Memory B cell (primary cell): Measurements from ENCODE around the gene YRDC.
A peak's percentile ranks its signal among the peaks of the same experiment; 100 is the strongest.

Experiments used
- ATAC-seq: fragments of 150-1000 bp; cut with Tn5 transposase; 2 replicates; pipeline ENCODE4 v1.10.0; 2021; ENCODE audit warnings: low read depth, mild to moderate bottlenecking, moderate library complexity
- DNase-seq, 2 donors: peaks; one replicate each; pipeline ENCODE4 v3.0.0; 2022; ENCODE audit warnings: low spot score in 2 of 2
- H3K27ac Mint-ChIP-seq: one replicate; pipeline ENCODE4 v1.8.0; 2022; ENCODE audit warnings: mild to moderate bottlenecking, moderate library complexity, mixed read lengths
- H3K27me3 Mint-ChIP-seq: one replicate; pipeline ENCODE4 v1.8.0; 2022; ENCODE audit warnings: mixed read lengths
- H3K36me3 Mint-ChIP-seq: one replicate; pipeline ENCODE4 v1.8.0; 2022; ENCODE audit warnings: mild to moderate bottlenecking, mixed read lengths
- H3K4me1 Mint-ChIP-seq: one replicate; pipeline ENCODE4 v1.8.0; 2022; ENCODE audit warnings: mixed read lengths
- H3K4me3 Mint-ChIP-seq: one replicate; pipeline ENCODE4 v1.8.0; 2022; ENCODE audit warnings: mild to moderate bottlenecking, moderate library complexity, mixed read lengths
- H3K9me3 Mint-ChIP-seq: one replicate; pipeline ENCODE4 v1.8.0; 2022; ENCODE audit warnings: mixed read lengths

The YRDC gene, protein sequence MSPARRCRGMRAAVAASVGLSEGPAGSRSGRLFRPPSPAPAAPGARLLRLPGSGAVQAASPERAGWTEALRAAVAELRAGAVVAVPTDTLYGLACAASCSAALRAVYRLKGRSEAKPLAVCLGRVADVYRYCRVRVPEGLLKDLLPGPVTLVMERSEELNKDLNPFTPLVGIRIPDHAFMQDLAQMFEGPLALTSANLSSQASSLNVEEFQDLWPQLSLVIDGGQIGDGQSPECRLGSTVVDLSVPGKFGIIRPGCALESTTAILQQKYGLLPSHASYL

DNA sequence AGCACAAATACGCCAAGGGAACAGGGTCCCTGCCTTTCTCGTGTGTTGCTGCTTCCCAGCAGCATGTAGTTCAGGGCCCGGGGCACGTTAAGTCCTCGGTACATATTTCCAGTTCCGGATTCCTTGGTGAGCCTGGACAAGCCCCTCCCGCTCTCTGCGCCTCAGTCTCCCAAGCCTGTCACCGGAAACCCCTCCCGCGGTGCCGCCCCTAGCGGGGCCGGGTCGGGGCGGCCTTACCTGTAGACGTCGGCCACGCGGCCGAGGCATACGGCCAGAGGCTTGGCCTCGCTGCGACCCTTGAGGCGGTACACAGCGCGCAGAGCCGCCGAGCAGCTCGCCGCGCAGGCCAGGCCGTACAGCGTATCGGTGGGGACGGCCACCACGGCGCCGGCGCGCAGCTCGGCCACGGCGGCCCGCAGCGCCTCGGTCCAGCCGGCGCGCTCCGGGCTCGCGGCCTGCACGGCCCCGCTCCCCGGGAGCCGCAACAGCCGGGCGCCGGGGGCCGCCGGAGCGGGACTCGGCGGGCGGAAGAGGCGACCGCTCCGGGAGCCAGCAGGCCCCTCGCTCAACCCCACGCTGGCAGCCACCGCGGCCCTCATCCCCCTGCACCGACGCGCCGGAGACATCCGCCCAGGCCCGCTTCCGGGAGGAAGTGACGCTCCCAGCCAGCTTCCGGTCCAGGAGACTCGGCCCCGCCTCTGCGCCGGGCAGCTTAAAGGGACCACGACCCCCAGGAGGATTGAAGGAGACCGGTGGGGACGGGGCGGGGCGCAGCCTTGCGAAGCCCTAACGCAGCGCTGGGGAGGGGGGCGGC, at the start of gene YRDC, which contains the start of gene C1orf122:
TSS of gene YRDC (minus strand) at position 654 of the 814 bp plus-strand sequence. CDS start at position 626, 28 bp downstream.
TSS of gene C1orf122 (plus strand) at position 236 of the 814 bp plus-strand sequence. CDS start 615 bp downstream, outside the sequence.
- Mint-ChIP-seq H3K4me1 (peaks cover 28% of the 10 kb centered on the region), H3K27ac (peak within 1 kb of the TSS; percentile 93), H3K36me3 (peaks cover 13% of the 10 kb centered on the region), H3K9me3 (no peaks in the 10 kb centered on the region), H3K27me3 (no peaks in the 10 kb centered on the region), H3K4me3 (peak within 1 kb of the TSS; percentile 88)
- DNase-seq (peak; percentile 85 to 88), ATAC-seq (peak; percentile 91)

DNA sequence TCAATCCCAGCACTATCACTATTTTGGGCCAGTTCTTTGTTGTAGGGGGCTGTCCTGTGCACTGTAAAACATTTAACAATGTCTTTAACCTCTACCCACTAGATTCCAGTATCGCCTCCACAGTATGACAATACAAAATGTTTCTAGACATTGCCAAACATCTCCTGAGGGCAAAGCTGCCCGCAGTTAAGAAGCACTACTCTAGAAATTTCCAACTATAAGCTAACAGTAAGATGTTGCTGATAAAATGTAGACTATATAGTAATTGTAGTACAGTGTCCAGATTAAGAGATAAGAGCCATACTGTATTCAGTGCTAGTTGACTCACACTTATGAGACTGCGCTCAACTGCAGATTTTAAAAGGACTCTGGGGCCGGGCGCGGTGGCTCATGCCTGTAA, 46.4 kb upstream of the YRDC start:
- Mint-ChIP-seq H3K27ac (peak overlapping the region; percentile 71), H3K9me3 (no peaks in the 10 kb centered on the region), H3K27me3 (no peaks in the 10 kb centered on the region), H3K4me1 (peaks cover 25% of the 10 kb centered on the region), H3K36me3 (peaks cover 13% of the 10 kb centered on the region), H3K4me3 (no peak overlapping the region)
- DNase-seq (no peak), ATAC-seq (no peak)

DNA sequence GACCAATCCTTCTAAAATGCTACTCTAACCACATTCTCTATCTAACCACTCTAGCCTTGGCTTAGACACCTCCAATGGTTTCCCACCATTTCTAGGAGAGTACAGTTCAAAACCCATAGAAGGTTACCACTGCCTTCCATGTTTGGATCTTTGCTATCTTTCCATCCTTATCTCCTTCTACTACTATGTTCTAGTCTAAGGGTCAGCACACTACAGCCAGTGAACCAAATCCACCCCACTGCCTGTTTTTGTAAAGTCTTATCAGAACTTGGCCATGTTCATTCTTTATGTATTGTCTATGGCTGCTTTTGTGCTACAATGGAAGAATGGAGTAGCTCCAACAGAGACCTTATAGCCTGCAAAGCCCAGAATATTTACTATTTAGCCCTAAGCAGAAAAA, 45.1 kb upstream of the YRDC start:
- Mint-ChIP-seq H3K27ac (peak overlapping the region; percentile 39), H3K27me3 (no peaks in the 10 kb centered on the region), H3K9me3 (no peaks in the 10 kb centered on the region), H3K4me3 (no peak overlapping the region), H3K4me1 (peaks cover 26% of the 10 kb centered on the region), H3K36me3 (peaks cover 13% of the 10 kb centered on the region)
- DNase-seq = no peak
- ATAC-seq = no peak

DNA sequence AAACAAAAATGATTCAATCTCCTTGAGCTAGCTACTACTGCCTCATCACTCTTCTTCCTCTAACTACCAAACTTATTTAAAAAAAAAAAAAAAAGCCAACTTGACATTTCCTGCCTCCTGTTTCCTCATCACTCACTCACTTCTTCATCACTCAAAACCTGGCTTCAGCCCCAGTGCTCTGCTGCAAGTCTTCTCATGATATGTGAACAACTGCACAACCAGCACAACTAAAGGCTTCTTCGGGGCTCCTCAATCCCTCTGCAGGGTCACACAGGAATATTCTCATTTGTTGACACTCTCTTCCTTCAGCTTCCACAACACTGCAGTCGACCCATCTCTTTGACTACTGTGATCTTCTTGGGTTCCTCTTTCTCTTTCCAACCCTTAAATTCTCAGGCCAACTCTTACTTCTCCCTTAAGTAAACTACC, 43.8 kb upstream of the YRDC start:
- DNase-seq (no peak), ATAC-seq (peak; percentile 83)
- Mint-ChIP-seq H3K4me3 (no peak overlapping the region), H3K9me3 (no peaks in the 10 kb centered on the region), H3K27me3 (no peaks in the 10 kb centered on the region), H3K36me3 (peaks cover 11% of the 10 kb centered on the region), H3K27ac (no peak overlapping the region), H3K4me1 (peaks cover 26% of the 10 kb centered on the region)

DNA sequence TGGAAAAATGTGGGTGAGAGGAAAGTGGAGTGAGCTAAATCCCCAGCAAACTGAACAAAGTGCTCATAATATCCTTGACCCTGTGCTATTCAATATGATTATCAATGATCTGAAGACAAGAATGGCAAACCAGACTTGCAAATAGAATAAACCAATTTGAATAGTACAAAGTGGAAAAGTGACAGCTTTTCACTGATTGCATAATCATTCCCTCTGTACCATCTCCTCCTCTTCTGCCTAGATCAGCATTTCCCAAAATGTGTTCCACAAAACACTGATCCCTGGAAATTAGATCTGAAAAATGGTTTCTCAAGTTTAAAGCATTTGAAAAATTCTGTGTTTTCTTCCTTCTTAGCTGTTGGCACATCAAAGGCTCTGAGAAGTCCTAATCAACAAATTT, 43.3 kb upstream of the YRDC start:
- Mint-ChIP-seq H3K36me3 (peaks cover 11% of the 10 kb centered on the region), H3K27ac (no peak overlapping the region), H3K9me3 (no peaks in the 10 kb centered on the region), H3K27me3 (no peaks in the 10 kb centered on the region), H3K4me1 (peaks cover 31% of the 10 kb centered on the region), H3K4me3 (no peak overlapping the region)
- ATAC-seq (no peak), DNase-seq (no peak)

DNA sequence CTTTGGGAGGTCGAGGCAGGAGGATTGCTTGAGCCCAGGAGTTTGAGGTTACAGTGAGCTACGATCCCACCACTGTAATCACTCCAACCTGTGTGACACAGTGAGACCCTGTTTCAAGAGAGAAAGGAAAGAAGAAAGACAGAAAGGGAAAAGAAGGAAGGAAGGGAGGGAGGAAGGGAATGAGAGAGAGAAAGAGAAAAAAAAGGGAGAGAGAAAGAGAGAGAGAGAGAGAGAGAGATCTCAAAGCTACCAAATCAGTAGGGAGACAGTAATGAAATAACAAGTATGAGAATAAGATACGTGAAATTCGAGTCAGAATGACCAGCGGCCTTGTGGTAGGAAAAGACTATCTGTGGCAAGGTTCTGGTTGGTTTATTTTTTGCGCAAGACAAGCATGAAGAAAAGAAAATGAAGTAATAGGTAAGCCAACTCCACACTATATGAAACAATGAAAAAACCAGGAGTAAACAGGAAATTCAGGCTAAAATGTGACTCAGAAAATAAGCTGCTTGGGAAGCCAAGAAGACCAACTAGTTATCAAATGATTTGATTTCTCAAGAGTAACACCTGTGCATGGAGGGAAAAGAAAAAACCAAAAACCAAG, 42.4 kb upstream of the YRDC start:
- Mint-ChIP-seq H3K9me3 (no peaks in the 10 kb centered on the region), H3K4me1 (peaks cover 31% of the 10 kb centered on the region), H3K27me3 (no peaks in the 10 kb centered on the region), H3K4me3 (no peak overlapping the region), H3K27ac (no peak overlapping the region), H3K36me3 (peaks cover 11% of the 10 kb centered on the region)
- ATAC-seq = no peak
- no peak for DNase-seq

DNA sequence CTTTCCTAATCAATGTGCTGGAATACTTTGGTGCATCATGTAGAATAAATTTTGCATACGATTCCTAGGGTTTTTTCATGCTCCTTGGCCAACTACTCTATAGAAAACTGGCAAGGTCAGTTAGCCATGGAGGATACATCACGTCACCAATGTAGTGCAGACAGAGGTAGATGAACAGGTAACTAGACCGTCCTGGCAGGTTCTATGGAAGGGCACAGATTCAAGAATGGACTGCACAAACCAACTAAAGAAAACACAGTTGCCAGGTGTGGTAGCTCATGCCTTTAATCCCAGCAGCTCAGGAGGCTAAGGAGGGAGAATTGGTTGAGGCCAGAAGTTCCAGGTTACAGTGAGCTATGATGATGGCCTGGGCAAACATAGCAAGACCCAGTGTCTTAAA, 41.5 kb upstream of the YRDC start:
- Mint-ChIP-seq H3K27me3 (no peaks in the 10 kb centered on the region), H3K27ac (no peak overlapping the region), H3K36me3 (peaks cover 13% of the 10 kb centered on the region), H3K9me3 (no peaks in the 10 kb centered on the region), H3K4me1 (peaks cover 31% of the 10 kb centered on the region), H3K4me3 (no peak overlapping the region)
- ATAC-seq (no peak), DNase-seq (no peak)

DNA sequence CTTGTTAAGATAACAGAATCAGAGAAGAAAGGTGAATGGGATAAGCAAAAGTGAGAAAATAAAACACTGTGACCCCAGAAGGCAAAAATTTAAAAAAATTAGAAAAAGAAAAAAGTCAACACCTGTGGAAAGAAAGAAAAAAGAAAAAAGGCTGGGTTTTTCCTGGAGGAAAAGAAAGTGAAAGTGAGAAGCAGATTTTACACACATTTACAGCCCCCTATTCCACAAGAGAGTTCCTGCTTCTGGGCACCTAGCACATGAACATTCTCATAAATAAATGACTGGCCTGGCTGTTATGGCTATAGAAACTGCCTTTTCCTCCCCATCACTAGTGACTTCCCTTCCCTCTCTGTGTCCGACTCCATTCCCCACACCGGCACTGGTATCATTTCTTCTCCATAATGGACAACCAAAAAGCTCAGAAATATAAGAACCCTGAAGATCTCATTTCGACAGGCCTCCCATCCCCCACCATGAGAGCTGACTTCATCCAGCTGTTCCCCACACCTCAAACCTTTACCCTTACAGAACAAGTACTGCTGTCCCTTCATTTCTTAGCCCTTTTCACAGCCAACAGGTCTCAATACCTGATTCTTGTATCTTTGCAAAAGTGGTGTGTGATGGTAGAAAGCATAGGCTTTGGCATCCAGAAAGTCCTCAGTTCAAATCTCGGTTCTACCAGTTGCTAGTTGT, 38.8 kb upstream of the YRDC start:
- peak overlapping the region; percentile 53 for H3K27ac Mint-ChIP-seq
- ATAC-seq = peak; percentile 51
- no peak for DNase-seq

DNA sequence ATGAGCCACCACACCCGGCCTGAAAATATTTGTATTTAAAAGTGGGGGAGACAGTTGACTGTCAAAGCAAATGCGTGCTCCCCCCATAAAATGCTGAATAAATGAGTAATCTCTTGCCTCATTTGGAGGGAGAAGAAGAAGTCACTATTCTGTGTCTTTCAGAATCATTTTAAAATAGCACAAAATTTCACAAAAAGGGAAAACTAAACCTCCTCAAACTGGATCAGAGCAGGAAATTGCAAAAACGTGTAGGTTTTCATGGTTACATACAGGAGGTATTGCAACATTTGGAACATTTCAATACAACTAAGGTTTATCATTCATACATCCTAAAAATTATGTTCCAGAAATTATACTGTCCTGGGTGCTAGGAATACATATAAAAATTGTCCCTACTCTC, 37.8 kb upstream of the YRDC start:
- Mint-ChIP-seq H3K36me3 (peaks cover 18% of the 10 kb centered on the region), H3K27me3 (no peaks in the 10 kb centered on the region), H3K4me3 (no peak overlapping the region), H3K27ac (peak overlapping the region; percentile 53), H3K4me1 (peaks cover 34% of the 10 kb centered on the region), H3K9me3 (no peaks in the 10 kb centered on the region)
- ATAC-seq (no peak), DNase-seq (no peak)

More for the DNA sequence above, 38.8 kb upstream of the YRDC start:
- H3K4me1 Mint-ChIP-seq = peaks cover 32% of the 10 kb centered on the region
- H3K4me3 Mint-ChIP-seq = peak overlapping the region; percentile 66
- H3K9me3 Mint-ChIP-seq = no peaks in the 10 kb centered on the region
- H3K36me3 Mint-ChIP-seq = peaks cover 16% of the 10 kb centered on the region
- H3K27me3 Mint-ChIP-seq = no peaks in the 10 kb centered on the region

DNA sequence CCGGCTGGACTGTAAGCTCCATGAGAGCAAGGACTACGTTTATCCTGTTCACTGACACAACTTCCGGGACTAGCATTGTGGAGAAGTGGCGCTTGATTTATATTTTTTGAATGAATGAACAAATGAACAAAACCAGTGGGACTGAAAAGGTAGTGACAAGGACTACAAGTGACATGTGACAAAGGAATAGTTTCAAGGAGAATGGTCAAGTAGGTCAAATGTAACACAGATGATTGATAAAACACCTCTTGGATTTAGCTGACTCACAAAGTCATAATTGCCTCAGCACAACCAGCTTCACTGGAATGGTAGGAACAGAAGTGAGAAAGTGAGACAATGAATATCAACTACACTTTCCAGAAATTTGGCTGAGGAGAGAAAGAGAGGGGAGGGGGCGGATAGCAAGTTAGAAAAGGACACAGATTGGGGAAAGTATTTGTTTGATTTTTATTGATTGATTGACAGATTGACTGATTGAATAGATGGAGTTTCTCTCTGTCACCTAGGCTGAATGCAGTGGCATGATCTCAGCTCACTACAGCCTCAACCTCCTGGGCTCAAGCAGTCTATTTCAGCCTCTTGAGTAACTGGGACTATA, 37.1 kb upstream of the YRDC start:
- Mint-ChIP-seq H3K4me1 (peaks cover 34% of the 10 kb centered on the region), H3K36me3 (peaks cover 18% of the 10 kb centered on the region), H3K9me3 (no peaks in the 10 kb centered on the region), H3K27me3 (no peaks in the 10 kb centered on the region), H3K27ac (no peak overlapping the region), H3K4me3 (peak overlapping the region; percentile 50)
- ATAC-seq = no peak
- no peak for DNase-seq

DNA sequence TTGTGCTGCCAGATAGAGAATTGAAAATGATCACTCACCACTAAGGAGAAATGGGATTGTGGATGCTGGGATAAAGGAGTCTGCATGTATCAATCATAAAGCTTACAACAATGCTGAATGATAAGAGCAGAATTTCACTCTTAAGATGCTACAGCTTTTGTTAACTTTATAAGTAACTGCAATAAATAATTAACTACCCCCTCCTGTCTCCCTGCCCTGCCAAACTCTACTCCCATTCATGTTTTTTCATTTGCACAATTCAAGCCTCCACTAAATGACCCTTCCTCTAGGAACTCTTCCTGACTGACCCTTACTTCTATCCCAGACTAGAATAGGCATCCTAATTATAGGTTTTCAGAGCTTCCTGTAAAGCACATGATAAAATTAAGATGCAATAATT, 36.5 kb upstream of the YRDC start:
- peaks cover 18% of the 10 kb centered on the region for H3K36me3 Mint-ChIP-seq
- no peak overlapping the region for H3K27ac Mint-ChIP-seq
- no peaks in the 10 kb centered on the region for H3K27me3 Mint-ChIP-seq
- DNase-seq (no peak), ATAC-seq (no peak)
- H3K4me1 Mint-ChIP-seq = peaks cover 34% of the 10 kb centered on the region
- no peaks in the 10 kb centered on the region for H3K9me3 Mint-ChIP-seq
- no peak overlapping the region for H3K4me3 Mint-ChIP-seq

DNA sequence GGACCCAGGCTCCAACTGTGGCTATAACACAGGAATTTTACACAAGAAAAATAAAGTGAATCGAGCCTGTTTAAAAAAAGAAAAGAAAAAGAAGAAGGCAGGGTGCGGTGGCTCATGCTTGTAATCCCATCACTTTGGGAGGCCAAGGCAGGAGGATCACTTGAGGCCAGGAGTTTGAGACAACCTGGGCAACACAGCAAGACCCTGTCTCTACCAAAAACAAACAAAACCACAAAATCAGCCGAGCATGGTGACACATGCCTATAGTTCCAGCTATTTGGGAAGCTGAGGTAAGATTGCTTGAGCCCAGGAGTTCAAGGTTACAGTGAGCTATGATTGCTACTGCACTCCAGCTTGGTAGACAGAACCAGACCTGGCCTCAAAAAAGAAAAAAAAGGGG, 33.6 kb upstream of the YRDC start:
- ATAC-seq (no peak), DNase-seq (no peak)
- peaks cover 21% of the 10 kb centered on the region for H3K36me3 Mint-ChIP-seq
- no peak overlapping the region for H3K27ac Mint-ChIP-seq
- H3K9me3 Mint-ChIP-seq = no peaks in the 10 kb centered on the region
- peaks cover 24% of the 10 kb centered on the region for H3K4me1 Mint-ChIP-seq
- no peaks in the 10 kb centered on the region for H3K27me3 Mint-ChIP-seq
- no peak overlapping the region for H3K4me3 Mint-ChIP-seq

DNA sequence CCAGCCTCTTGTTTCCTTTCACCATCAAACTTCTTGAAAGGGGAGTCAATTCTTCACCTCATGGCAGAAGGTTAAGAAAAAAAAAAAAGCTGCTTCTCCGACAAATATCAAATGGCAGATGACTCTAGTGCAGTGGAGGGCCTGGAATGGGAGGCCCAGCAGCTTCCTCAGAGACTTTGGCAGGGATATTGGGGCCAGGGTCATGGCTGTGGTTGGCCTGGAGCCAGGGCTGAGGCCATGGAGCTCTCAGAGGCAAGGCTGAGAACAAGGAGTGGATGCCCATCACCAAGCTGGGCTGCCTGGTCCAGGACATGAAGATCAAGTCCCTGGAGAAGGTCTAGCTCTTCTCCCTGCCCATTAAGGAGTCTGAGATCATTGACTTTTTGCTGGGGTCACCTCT, 32.7 kb upstream of the YRDC start:
- H3K4me1 Mint-ChIP-seq = peaks cover 21% of the 10 kb centered on the region
- no peak for DNase-seq
- H3K27ac Mint-ChIP-seq = no peak overlapping the region
- peaks cover 21% of the 10 kb centered on the region for H3K36me3 Mint-ChIP-seq
- no peak for ATAC-seq
- no peak overlapping the region for H3K4me3 Mint-ChIP-seq
- no peaks in the 10 kb centered on the region for H3K27me3 Mint-ChIP-seq
- H3K9me3 Mint-ChIP-seq = no peaks in the 10 kb centered on the region
